GM18868 (cell line): ENCODE measurements around the gene TBC1D22A.

Source experiments
- ATAC-seq: cut with Tn5 transposase; IDR thresholded peaks from one replicate; pipeline ENCODE4 v1.9.1; 2021; ENCODE audit warnings: mild to moderate bottlenecking, moderate library complexity; ENCODE audit not compliant: unreplicated experiment

The TBC1D22A gene

DNA sequence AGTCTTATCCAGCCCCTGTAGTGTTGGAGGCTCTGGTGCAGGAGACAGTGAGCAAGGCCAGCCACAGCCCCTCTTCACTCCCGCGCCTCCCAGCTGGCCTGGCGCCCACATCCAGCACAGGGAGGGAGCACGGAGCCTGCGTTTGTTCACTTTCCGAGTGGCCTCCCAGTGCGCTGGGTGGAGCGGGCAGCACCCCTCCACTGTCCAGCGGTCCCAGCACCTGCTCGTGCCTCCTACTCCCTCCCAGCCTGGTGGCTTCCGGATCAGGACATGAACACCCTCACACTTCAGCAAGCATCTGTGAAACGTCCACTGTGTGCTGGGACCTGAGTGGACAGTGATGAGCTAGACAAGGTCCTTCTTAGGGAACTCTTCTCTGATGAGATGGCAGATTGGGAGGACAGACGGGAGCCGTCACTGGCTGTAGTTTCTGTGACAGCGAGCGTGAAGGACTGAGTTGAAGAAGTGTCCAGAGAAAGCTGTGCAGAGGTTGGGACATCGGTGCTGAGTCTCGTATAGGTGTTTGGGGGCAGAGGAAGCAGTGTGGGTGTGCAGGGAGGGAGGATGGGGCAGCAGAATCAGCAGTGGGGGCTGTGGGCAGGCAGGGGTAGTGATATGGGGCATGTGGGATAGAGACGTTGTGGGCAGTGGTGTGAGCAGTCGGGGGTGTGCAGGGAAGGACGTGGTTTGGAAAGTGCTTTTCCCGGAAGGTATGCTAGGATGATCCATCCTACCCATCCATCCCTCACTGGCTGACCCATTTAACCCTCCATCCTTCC is 256.8 kb downstream of the TBC1D22A start:
- ATAC-seq, result no peak

DNA sequence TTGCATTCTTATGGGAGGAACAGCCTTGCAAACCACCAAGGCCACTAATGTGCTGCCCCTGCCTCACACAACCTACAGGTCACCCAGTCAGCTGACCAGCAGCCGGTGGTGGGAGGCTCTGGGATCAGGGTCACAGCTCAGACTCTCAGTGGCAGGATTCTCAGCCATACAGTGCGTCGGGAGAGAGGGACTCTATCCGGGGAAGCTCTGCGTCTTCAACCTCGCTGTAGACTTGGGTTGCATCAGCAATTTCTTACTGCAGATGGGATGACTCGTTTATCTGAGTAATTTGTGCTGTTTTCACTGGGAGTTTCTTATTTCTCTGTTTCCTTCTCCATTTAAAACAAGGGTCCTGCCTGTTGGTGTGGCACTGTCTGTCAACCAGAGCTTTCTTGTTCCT is 257.7 kb downstream of the TBC1D22A start:
- no peak for ATAC-seq

DNA sequence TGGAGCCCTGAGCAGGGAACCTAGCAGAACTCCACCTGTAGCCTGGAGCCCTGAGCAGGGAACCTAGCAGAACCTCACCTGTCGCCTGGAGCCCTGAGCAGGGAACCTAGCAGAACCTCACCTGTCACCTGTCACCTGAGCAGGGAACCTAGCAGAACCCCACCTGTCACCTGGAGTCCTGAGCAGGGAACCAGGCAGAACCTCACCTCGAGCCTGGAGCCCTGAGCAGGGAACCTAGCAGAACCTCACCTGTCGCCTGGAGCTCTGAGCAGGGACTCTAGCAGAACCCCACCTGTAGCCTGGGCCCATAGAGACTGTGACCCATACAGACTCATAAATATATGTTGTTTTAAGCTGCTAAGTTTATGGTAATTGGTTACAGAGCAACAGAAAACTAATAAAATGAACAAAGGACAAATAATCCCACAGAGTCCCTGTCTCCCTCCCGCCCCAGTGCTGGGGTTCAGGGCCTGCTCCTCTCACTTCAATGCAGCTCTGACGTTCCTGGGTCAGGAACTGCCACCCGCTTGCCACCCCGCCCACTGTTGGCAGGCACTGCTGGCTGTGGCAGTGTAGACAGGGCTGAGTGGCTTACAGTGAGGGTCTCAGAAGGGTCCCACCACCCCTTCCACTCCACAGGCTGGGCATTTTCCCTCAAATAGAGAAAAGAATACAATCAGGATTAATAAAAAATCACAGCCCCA is 259.1 kb downstream of the TBC1D22A start:
- ATAC-seq, result no peak

- no peak for ATAC-seq
These were observed 259.6 kb downstream of the TBC1D22A start for GRCh38 chr22:47022075-47022473.

GRCh38 chr22:47022475-47022874 is 260.0 kb downstream of the TBC1D22A start:
- ATAC-seq, result no peak

DNA sequence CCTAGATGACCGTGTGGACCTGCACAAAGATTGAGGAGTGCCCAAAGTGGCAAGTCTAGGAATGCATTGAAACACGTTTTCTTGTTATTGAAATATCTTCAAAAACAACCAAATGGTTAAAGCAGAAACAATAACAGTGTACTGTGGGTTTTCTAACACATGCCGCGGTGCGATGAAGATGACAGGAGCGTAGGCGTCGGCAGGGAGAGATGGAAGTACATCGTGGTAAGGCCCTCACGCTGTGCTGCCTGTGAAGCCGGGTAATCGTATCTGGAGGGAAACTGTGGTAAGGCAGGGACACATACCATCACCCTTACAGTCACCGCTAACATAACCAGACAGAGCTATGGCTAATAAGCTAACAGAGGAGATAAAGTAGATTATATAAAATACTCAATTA is 261.4 kb downstream of the TBC1D22A start:
- ATAC-seq, result no peak

DNA sequence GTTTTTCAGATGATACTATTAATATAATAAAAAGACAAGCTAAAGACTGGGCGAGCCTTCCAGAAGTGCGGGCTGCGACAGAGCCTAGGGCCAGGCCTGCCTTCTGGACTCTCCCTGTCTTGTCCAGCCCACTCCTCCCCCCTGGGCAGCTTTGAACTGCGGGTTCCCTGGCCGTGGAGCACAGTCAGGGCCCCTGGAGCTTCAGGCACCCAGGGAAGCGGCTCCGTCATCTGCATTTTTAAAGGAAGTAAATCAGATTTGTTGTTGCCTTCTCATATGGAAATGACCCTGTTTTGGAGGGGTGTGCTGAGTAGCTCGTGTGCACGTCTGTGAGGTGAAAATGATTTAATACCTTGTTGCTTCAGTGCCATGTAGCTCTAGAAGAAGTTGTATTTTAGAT is 265.3 kb downstream of the TBC1D22A start:
- no peak for ATAC-seq

DNA sequence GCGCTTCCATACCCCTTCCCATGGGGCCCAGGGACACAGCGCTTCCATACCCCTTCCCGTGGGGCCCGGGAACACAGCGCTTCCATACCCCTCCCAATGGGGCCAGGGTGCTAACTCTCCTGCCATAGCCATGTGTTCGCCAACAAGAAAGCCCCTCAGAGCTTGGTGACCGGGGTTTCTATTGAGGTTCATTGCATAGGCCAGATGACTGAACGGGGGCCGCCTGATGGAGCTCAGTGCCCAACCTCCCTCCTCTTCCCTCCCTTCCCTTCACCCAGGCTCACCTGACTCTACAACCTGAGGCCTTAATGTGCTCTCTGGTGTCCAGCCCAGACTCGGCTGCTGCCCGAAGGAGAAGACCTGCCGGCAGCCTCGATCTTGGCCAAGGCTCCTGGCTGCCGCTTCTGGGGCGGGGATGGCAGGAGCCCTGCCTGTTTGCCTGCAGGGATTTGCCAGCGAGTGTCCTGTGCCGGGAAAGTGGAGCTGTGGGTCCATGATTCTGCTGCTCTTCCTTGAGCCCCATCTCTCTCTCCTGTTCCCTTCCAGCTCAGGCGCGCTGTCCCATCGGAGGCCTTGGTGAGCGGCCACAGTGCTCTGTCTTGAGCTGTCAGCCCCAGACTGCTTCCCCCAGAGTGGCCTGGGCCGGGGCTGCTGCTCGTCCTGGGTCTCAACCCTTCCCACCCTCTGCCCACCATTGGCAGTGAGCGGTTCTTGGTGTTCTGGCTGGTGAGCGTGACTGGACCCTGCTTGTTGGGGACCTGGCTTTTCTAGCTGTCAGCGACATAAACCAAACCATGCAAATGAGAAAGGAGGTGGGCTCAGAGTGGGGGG is 267.0 kb downstream of the TBC1D22A start:
- no peak for ATAC-seq

- ATAC-seq, result no peak
These were observed 267.8 kb downstream of the TBC1D22A start for GRCh38 chr22:47030143-47030661.

DNA sequence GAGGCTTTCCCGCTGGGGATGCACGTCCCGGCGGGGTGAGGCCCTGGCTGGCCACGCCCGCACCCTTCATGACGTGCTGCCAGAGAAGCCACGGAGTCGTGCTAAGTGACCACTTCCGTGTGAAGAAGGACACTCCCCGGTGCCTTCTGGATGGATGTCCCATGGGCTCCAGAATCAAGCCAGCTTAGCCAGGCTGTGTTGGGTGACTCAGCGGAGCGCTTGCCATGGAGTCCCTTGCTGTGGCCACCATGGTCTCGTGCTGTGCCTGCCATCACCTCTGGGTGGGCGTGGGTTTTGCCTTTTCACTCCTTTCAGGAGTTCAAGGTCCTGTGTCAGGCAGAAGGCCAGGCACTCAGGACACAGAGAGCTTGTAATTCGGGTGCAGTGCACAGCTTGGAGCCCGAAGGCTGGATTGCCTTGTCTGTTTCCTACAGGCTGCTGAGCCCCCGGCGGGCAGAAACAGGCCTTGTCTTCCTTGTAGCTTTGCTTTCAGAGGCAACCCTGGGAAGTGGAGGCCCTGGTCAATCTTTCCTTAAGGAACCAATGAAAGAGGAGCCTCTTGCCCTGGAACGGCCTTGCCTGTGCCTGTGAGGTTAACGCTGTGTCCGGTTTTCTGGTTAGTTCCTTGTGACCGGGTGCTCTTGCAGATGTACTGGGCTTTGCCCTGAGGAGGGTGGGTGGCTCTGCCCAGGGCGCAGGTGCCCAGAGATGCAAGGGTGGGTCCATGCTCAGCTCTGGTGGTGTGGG is 268.6 kb downstream of the TBC1D22A start:
- ATAC-seq, result no peak

- no peak for ATAC-seq
These were observed 269.1 kb downstream of the TBC1D22A start for GRCh38 chr22:47031628-47031915.

- no peak for ATAC-seq
These were observed 269.9 kb downstream of the TBC1D22A start for GRCh38 chr22:47032091-47032943.

DNA sequence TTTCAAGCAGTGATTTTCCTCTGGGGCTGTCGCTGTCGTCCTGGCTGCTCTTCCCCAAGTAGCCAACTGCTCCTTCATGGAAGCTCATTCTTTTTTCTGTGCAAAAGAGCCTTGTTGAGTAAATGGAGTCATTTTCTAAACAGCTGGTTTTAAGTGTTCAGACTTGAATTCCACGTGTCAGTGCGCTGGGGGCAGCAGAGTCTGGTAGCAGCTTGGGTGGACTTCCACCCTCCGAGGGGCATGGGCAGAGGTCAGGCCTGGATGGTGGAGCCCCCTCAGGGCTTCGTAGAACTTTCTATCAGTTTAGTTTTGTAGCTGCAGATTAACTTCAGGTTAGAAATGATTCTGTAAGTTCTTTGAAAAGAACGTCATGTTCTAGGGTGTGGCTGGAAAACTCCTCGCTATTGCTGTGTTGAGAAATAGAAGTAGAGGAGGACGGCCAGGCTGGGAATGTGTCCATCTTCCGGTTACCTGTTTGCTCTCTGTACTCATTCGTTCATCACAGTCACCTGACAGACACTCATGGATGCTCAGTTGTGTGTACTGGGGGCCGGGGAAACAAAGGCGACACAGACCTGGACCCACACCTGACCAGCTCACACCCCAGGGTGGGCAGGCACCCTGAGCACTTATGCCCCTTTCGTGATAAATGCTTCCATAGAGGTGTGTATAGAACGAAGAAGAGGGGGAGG is 270.7 kb downstream of the TBC1D22A start:
- ATAC-seq, result no peak

DNA sequence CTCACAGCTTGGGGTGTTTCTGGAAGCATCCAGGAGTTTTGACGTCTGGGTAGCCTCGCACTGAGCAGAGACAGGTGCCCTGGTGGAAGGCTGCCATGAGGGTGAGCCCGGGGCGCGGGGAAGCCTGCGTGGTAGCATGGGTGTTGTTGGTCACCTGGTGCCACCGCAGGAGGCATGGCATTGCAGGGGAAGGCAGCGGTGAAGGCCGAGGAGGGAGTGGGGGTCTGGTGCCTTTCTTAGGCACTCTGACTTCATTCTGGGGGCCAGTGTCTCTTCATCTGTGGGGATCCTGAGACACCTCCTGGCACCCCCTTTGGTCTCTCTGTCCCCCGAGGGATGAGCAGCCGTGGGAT is 271.2 kb downstream of the TBC1D22A start:
- no peak for ATAC-seq

GRCh38 chr22:47034076-47034808 is 271.8 kb downstream of the TBC1D22A start:
- no peak for ATAC-seq

- ATAC-seq, result no peak
These were observed 272.5 kb downstream of the TBC1D22A start for GRCh38 chr22:47034905-47035419.

- ATAC-seq, result no peak
These were observed 273.0 kb downstream of the TBC1D22A start for GRCh38 chr22:47035425-47035881.

GRCh38 chr22:47036352-47036751 is 273.9 kb downstream of the TBC1D22A start:
- ATAC-seq, result no peak
